ENCODE measurements around the gene EIF2D.

EIF2D gene

GRCh38 chr1:206578068-206578977 lies 33.9 kb downstream of the EIF2D start:
- Mint-ChIP-seq H3K36me3 (ENCODE audit: low read depth) (peaks cover 4% of the 10 kb centered on the region), H3K27me3 (ENCODE audit: low read depth, poor library complexity) (peaks cover 2% of the 10 kb centered on the region), H3K27ac (no peak overlapping the region), H3K4me1 (peaks cover 6% of the 10 kb centered on the region), H3K4me3 (no peak overlapping the region), H3K9me3 (no peaks in the 10 kb centered on the region)
- no peak for DNase-seq
- TF ChIP-seq CTCF (IDR thresholded peaks at IDR 0.05): no peak

- no peak for DNase-seq
- peaks cover 4% of the 10 kb centered on the region for H3K36me3 Mint-ChIP-seq (ENCODE audit: low read depth)
- peaks cover 6% of the 10 kb centered on the region for H3K27me3 Mint-ChIP-seq (ENCODE audit: low read depth, poor library complexity)
- H3K27ac Mint-ChIP-seq: no peak overlapping the region
- H3K9me3 Mint-ChIP-seq: no peaks in the 10 kb centered on the region
- H3K4me3 Mint-ChIP-seq: no peak overlapping the region
- no peak for TF ChIP-seq CTCF (IDR thresholded peaks at IDR 0.05)
- H3K4me1 Mint-ChIP-seq: peaks cover 6% of the 10 kb centered on the region
Measured at GRCh38 chr1:206577626-206578025, 34.6 kb downstream of the EIF2D start.

GRCh38 chr1:206575894-206576737 lies 36.1 kb downstream of the EIF2D start:
- DNase-seq: no peak
- H3K4me3 Mint-ChIP-seq: no peak overlapping the region
- H3K4me1 Mint-ChIP-seq: peaks cover 6% of the 10 kb centered on the region
- no peaks in the 10 kb centered on the region for H3K9me3 Mint-ChIP-seq
- no peak for TF ChIP-seq CTCF (IDR thresholded peaks at IDR 0.05)
- H3K27me3 Mint-ChIP-seq (ENCODE audit: low read depth, poor library complexity): peaks cover 12% of the 10 kb centered on the region
- H3K27ac Mint-ChIP-seq: no peak overlapping the region
- H3K36me3 Mint-ChIP-seq (ENCODE audit: low read depth): peaks cover 4% of the 10 kb centered on the region

DNA sequence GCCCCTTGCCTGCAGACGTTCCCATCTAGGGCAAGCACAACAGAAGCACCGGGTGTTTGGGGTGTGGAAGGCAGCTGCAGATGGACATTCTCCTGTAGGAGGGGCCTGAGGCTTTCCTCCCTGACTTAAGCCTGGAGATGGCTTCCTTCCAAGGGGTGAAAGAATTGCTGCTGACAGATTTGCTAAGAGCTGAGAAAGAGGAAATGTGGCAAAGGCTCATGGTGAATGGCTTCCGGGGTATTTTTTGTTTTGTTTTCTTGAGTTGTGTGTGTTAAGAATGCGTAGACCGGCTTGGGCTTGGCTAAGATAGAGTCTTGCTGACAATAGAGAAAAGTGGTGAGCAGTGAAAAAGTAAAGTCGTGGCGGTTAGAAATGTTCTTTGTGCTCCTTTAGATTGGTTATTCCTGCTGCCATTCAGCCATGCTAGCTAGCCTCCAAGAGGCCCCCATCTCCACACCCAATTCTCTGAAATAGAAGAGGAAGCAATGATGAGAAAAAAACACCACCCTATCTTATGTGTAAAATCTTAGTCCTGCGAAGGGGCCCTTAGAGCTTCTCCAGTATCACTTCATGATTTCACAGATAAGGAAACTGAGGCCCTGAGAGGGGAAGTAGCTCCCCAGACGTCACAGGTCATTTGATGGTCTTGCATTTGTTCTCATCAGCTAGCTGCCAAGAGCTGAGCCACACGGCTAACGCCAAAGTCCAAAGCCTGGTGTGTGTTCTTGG lies 36.9 kb downstream of the EIF2D start:
- Mint-ChIP-seq H3K9me3 (no peaks in the 10 kb centered on the region), H3K4me3 (no peak overlapping the region), H3K27me3 (ENCODE audit: low read depth, poor library complexity) (peaks cover 12% of the 10 kb centered on the region), H3K27ac (no peak overlapping the region), H3K36me3 (ENCODE audit: low read depth) (peaks cover 2% of the 10 kb centered on the region), H3K4me1 (peaks cover 6% of the 10 kb centered on the region)
- DNase-seq: no peak
- TF ChIP-seq CTCF (IDR thresholded peaks at IDR 0.05): no peak

GRCh38 chr1:206573762-206574161 lies 38.5 kb downstream of the EIF2D start:
- peaks cover 11% of the 10 kb centered on the region for H3K4me1 Mint-ChIP-seq
- H3K36me3 Mint-ChIP-seq (ENCODE audit: low read depth): no peaks in the 10 kb centered on the region
- no peak overlapping the region for H3K4me3 Mint-ChIP-seq
- H3K9me3 Mint-ChIP-seq: no peaks in the 10 kb centered on the region
- H3K27me3 Mint-ChIP-seq (ENCODE audit: low read depth, poor library complexity): peaks cover 12% of the 10 kb centered on the region
- TF ChIP-seq CTCF (IDR thresholded peaks at IDR 0.05): no peak
- H3K27ac Mint-ChIP-seq: no peak overlapping the region
- DNase-seq: no peak
